KMS-11 (cell line): ENCODE data around the gene RIC8A.
A peak's percentile ranks its signal among the peaks of the same experiment; 100 is the strongest.

Source experiments
- H2AFZ ChIP-seq: fragments of 200-600 bp; sonication (generic); 2 replicates; pipeline ENCODE4 v1.6.1; 2016; ENCODE audit warnings: antibody characterized with exemption, mixed run types, low read depth
- H3K27ac ChIP-seq: fragments of 200-600 bp; sonication (generic); 2 replicates; pipeline ENCODE4 v1.6.1; 2016; ENCODE audit warnings: mild to moderate bottlenecking, mixed run types
- H3K27me3 ChIP-seq: fragments of 200-600 bp; sonication (generic); 2 replicates; pipeline ENCODE4 v1.6.1; 2017; ENCODE audit warnings: mild to moderate bottlenecking, low read depth, mixed run types, moderate library complexity; ENCODE audit not compliant: insufficient read depth
- H3K36me3 ChIP-seq: fragments of 200-600 bp; sonication (generic); 2 replicates; pipeline ENCODE4 v1.6.1; 2017; ENCODE audit warnings: mild to moderate bottlenecking, mixed run types; ENCODE audit not compliant: insufficient read depth
- H3K4me1 ChIP-seq: fragments of 200-600 bp; sonication (generic); 2 replicates; pipeline ENCODE4 v1.6.1; 2016; ENCODE audit warnings: mild to moderate bottlenecking, low read depth, mixed run types; ENCODE audit not compliant: poor library complexity, severe bottlenecking
- H3K4me2 ChIP-seq: fragments of 200-600 bp; sonication (generic); 2 replicates; pipeline ENCODE4 v1.7.0; 2016; ENCODE audit warnings: mild to moderate bottlenecking, mixed run types
- H3K4me3 ChIP-seq: fragments of 200-600 bp; sonication (generic); IDR thresholded peaks from 2 replicates; pipeline ENCODE4 v1.6.1; 2017; ENCODE audit warnings: low read depth, low read length, mixed read lengths; ENCODE audit not compliant: insufficient read depth
- H3K79me2 ChIP-seq: fragments of 200-600 bp; sonication (generic); 2 replicates; pipeline ENCODE4 v1.6.1; 2016; ENCODE audit warnings: low read depth, mixed run types; ENCODE audit not compliant: insufficient read depth
- H3K9ac ChIP-seq: fragments of 200-600 bp; sonication (generic); 2 replicates; pipeline ENCODE4 v1.6.1; 2016; ENCODE audit warnings: mild to moderate bottlenecking, mixed run types
- H4K20me1 ChIP-seq: fragments of 200-600 bp; sonication (generic); 2 replicates; pipeline ENCODE4 v1.6.1; 2016; ENCODE audit warnings: mild to moderate bottlenecking, mixed run types; ENCODE audit not compliant: insufficient read depth
- TF ChIP-seq, protein P1 (sequence below): fragments of 200-600 bp; sonication (generic); conservative IDR thresholded peaks from 2 replicates; pipeline ENCODE4 v1.6.1; 2017; ENCODE audit warnings: low read depth, mild to moderate bottlenecking, antibody characterized with exemption, low read length, moderate library complexity, mixed read lengths

RIC8A gene

DNA sequence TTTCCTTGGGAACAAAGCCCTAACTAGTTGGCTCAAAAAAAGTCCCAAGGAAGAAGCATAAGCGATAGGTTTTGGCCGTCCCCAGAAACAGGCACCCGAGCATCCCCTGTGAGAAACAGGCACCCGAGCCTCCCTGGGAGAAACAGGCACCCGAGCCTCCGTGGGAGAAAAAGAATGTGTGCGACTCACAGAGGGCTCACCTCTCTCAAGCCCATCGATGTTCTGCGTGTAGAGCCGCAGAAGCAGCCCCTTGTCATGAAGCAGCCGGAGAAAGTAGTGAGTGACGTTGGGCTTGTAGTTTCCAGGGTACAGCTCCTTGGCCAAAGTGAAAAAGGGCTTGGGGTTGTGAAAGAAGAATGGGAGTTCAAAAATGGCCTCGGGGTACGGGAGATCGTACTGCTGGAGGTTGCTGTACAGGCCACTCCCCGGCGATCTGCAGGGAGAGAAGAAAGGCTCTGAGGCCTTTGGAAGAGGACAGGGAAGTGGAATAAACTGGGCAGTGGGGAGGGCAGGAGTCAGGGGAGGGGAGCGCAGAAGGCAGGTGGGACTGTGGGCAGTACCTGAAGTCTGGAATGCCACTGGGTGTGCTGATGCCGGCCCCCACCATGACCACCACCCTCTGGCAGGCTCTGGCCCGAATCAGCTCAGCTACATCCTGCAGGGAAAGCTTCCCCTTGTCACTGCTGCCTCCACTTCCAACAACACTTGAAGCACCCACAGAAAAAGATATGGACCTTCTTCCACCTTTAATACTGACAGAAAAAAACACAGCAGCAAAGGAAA lies 25.5 kb downstream of the RIC8A start:
- no peaks in the 10 kb centered on the region for H4K20me1 ChIP-seq
- H3K27me3 ChIP-seq: no peaks in the 10 kb centered on the region
- TF ChIP-seq, protein P1, sequence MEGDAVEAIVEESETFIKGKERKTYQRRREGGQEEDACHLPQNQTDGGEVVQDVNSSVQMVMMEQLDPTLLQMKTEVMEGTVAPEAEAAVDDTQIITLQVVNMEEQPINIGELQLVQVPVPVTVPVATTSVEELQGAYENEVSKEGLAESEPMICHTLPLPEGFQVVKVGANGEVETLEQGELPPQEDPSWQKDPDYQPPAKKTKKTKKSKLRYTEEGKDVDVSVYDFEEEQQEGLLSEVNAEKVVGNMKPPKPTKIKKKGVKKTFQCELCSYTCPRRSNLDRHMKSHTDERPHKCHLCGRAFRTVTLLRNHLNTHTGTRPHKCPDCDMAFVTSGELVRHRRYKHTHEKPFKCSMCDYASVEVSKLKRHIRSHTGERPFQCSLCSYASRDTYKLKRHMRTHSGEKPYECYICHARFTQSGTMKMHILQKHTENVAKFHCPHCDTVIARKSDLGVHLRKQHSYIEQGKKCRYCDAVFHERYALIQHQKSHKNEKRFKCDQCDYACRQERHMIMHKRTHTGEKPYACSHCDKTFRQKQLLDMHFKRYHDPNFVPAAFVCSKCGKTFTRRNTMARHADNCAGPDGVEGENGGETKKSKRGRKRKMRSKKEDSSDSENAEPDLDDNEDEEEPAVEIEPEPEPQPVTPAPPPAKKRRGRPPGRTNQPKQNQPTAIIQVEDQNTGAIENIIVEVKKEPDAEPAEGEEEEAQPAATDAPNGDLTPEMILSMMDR: no peak
- H3K9ac ChIP-seq: no peak overlapping the region
- no peaks in the 10 kb centered on the region for H3K36me3 ChIP-seq
- H3K4me1 ChIP-seq: peaks cover 12% of the 10 kb centered on the region
- no peak overlapping the region for H2AFZ ChIP-seq
- peaks cover 12% of the 10 kb centered on the region for H3K79me2 ChIP-seq
- no peak overlapping the region for H3K27ac ChIP-seq
- no peak overlapping the region for H3K4me3 ChIP-seq
- H3K4me2 ChIP-seq: no peak overlapping the region

DNA sequence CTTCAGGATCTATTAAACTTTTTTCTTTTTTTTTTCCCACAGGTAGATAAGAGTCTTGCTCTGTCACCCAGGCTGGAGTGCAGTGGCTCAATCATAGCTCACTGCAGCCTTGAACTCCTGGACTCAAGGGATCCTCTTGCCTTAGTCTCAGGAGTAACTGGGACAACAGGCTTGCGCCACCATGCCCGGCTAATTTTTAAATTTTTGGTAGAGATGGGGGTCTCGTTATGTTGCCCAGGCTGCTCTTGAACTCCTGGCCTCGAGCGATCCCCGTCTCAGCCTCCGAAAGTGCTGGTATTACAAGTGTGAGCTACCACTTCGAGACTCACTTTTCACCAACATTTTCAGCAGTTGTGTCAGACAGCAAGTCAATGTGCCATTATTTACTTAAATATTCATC lies 27.7 kb downstream of the RIC8A start:
- Histone ChIP-seq H3K9ac (no peak overlapping the region), H3K79me2 (peaks cover 32% of the 10 kb centered on the region), H3K4me1 (peaks cover 26% of the 10 kb centered on the region), H3K4me3 (no peak overlapping the region), H3K36me3 (no peaks in the 10 kb centered on the region), H3K27ac (no peak overlapping the region), H4K20me1 (no peaks in the 10 kb centered on the region), H2AFZ (no peak overlapping the region), H3K27me3 (no peaks in the 10 kb centered on the region), H3K4me2 (peak overlapping the region; percentile 55)
- TF ChIP-seq, protein P1: no peak

DNA sequence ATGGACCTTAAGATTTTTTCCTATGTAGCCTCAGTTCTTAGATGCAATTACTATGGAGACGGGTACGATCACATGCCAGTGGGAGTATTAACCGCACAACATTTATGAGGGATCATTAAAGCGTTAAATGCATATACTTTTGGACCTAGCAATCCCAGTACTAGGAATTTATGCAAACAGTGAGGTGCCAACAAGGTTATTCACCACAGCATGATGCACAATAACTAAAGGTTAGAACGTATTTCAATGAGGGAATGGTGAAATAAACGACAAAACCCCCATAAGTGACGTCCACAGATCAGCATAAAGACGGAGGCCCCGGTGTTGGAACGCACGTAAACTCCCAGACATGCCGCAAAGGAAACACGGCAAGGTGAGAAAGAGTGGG lies 28.1 kb downstream of the RIC8A start:
- Histone ChIP-seq H3K9ac (peak overlapping the region; percentile 40; the same call in 1 of the 2 replicates), H2AFZ (peak overlapping the region; percentile 85), H3K4me3 (no peak overlapping the region), H3K36me3 (no peaks in the 10 kb centered on the region), H3K4me1 (peaks cover 26% of the 10 kb centered on the region), H3K27ac (no peak overlapping the region), H3K4me2 (peak overlapping the region; percentile 55), H3K27me3 (no peaks in the 10 kb centered on the region), H3K79me2 (peaks cover 36% of the 10 kb centered on the region), H4K20me1 (no peaks in the 10 kb centered on the region)
- TF ChIP-seq, protein P1: no peak

DNA sequence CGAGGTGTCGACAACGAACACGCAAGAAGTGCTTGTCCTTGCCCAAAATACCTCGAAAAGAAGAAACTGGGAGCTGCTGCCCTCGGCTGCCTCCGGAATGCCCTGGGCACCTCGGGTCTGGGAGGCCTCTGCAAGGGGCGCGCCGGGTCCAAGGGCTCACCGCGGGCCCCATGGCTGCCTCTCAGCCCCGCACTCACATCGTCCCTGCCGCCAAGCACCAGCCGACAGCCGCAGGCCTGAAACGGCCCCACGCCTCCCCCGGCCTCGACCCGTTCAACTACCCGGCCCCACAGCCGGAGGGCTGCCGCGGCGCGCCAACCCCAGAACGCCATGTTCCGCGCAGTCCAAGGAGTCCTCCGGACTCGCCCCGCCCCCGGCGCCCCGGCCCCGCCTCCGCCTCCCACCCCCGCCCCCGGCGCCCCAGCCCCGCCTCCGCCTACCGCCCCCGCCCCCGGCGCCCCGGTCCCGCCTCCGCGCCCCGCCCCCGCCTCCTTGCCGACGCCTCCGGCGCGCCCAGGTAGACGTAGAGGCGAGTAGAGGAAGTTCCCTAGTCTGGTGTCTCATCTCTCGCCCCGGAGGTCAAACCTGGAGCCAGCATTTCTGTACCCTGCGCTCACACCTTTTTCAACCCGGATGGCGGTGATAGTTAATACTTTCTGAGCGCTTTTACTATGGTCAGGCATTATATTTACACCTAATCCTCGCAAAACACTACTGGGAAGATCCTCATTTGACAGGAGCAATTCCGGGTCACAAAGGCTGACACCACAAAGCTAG lies 28.7 kb downstream of the RIC8A start, which contains the start of gene SIRT3:
TSS of gene SIRT3 (minus strand) at position 346 of the 777 bp plus-strand sequence. CDS start at position 332, 14 bp downstream.
- Histone ChIP-seq H3K36me3 (no peaks in the 10 kb centered on the region), H3K79me2 (peaks cover 39% of the 10 kb centered on the region), H3K4me3 (peak within 1 kb of the TSS; percentile 38), H2AFZ (peak within 1 kb of the TSS; percentile 93), H3K9ac (peak within 1 kb of the TSS; percentile 80), H4K20me1 (no peaks in the 10 kb centered on the region), H3K4me1 (peaks cover 26% of the 10 kb centered on the region), H3K27ac (peak within 1 kb of the TSS; percentile 65), H3K4me2 (peak within 1 kb of the TSS; percentile 88), H3K27me3 (no peaks in the 10 kb centered on the region)
- TF ChIP-seq, protein P1: peak; percentile 33; the same call in 1 of the 2 replicates
